GM21390 (cell line): ENCODE measurements around the gene ZAR1L.
"Not testable (repeated sequence)": the region's sequence is repeated elsewhere in the genome, so short reads cannot be mapped to it uniquely, and the experiment has no call there.

Experiments
- ATAC-seq: cut with Tn5 transposase; IDR thresholded peaks from one replicate; pipeline ENCODE4 v1.9.1; 2021; ENCODE audit not compliant: unreplicated experiment

Gene ZAR1L

GRCh38 chr13:32315238-32316027 lies at the start of gene ZAR1L, which contains the start of gene BRCA2:
Gene ZAR1L (minus strand): TSS chr13:32315363. CDS start chr13:32311925, 3,438 bp downstream.
Gene BRCA2 (plus strand): TSS chr13:32315508. CDS start chr13:32316461, 953 bp downstream.
- ATAC-seq: peak; percentile 94

GRCh38 chr13:32362574-32362973 lies 47.4 kb upstream of the ZAR1L start:
- ATAC-seq: no peak

GRCh38 chr13:32355935-32356334 lies 40.8 kb upstream of the ZAR1L start:
- ATAC-seq: not testable (repeated sequence)

- peak; percentile 54 for ATAC-seq
Observed at GRCh38 chr13:32354040-32354439, 38.9 kb upstream of the ZAR1L start.

- ATAC-seq: not testable (repeated sequence)
Observed at GRCh38 chr13:32350839-32351441, 35.8 kb upstream of the ZAR1L start.

- ATAC-seq: no peak
Observed at GRCh38 chr13:32347651-32348050, 32.5 kb upstream of the ZAR1L start.

- ATAC-seq: no peak
Observed at GRCh38 chr13:32340914-32341313, 25.8 kb upstream of the ZAR1L start.

GRCh38 chr13:32334671-32335070 lies 19.5 kb upstream of the ZAR1L start:
- no peak for ATAC-seq

- ATAC-seq: no peak
Observed at GRCh38 chr13:32330441-32330840, 15.3 kb upstream of the ZAR1L start.

GRCh38 chr13:32323912-32324311 lies 8.7 kb upstream of the ZAR1L start:
- no peak for ATAC-seq

- ATAC-seq: no peak
Observed at GRCh38 chr13:32320528-32320927, 5.4 kb upstream of the ZAR1L start.

- no peak for ATAC-seq
Observed at GRCh38 chr13:32317716-32318465, 2.7 kb upstream of the ZAR1L start.

- no peak for ATAC-seq
Observed at GRCh38 chr13:32316501-32316900, 1.3 kb upstream of the ZAR1L start.

- ATAC-seq: peak; percentile 56
Observed at GRCh38 chr13:32316028-32316339, 821 bp upstream of the ZAR1L start.

- peak; percentile 13 for ATAC-seq
Observed at GRCh38 chr13:32314271-32315237, 609 bp downstream of the ZAR1L start.

- ATAC-seq: no peak
Observed at GRCh38 chr13:32311188-32311897, 3.8 kb downstream of the ZAR1L start.

- ATAC-seq: peak; percentile 68
Observed at GRCh38 chr13:32310134-32310706, 4.9 kb downstream of the ZAR1L start.

- ATAC-seq: peak; percentile 31
Observed at GRCh38 chr13:32309312-32310133, 5.6 kb downstream of the ZAR1L start.

GRCh38 chr13:32305646-32306045 lies 9.5 kb downstream of the ZAR1L start:
- ATAC-seq: no peak
